K562 (cell line): Measurements from ENCODE around the gene NRG2. TPM values are rescaled to one million over a fixed set of nuclear protein-coding genes. Genes with fewer than 3 reads are reported as not detected.

ENCODE experiments used
- ATAC-seq: fragments of 200-7000 bp; cut with Tn5 transposase; 3 replicates; pipeline ENCODE4 v1.9.1; 2020; ENCODE audit warnings: moderate library complexity
- BruUV-seq: library from RNA; stranded (reverse); fragments of 400-500 nt; replicated peaks from 2 replicates; lab custom pipeline; 2021; lab: Mats Ljungman, UMichigan
- CTCF ChIA-PET: fragments of 300-600 bp; formaldehyde crosslinking; extraction: SDS; loops from one replicate; lab custom pipeline; 2021; ENCODE audit warnings: low intra/inter-chr PET ratio; lab: Yijun Ruan, JAX
- POLR2A ChIA-PET: fragments of 300-600, 350-650 bp; sonication (Branson Sonifier 250); formaldehyde crosslinking; extraction: SDS; loops from one replicate; lab custom pipeline; 2021; ENCODE audit warnings: antibody characterized with exemption, inconsistent platforms; lab: Yijun Ruan, JAX
- DNase-seq, 4 experiments: peaks; one replicate each; pipeline versions ENCODE4 v3.0.0 to v3.0.0-alpha.2; 2011 to 2018; ENCODE audit warnings: low spot score in 3 of 4, mixed read lengths in 3 of 4; ENCODE audit errors: extremely low read depth in 1 of 4
- FAIRE-seq: peaks from 2 replicates; lab custom pipeline; 2011; peaks lifted over from hg19 to GRCh38; lab: Jason Lieb, UNC
- H2AFZ ChIP-seq: 2 replicates; pipeline ENCODE4 v1.6.0; 2011; ENCODE audit warnings: low read depth, low read length, control low read depth, inconsistent platforms
- H3K27ac ChIP-seq: fragments of 200-600 bp; 3 replicates; pipeline ENCODE4 v1.8.0; 2011; ENCODE audit warnings: low read depth, mild to moderate bottlenecking, control low read depth, inconsistent platforms, low read length, moderate library complexity, mixed read lengths; ENCODE audit errors: extremely low read depth
- H3K27me3 ChIP-seq, 2 experiments: fragments of 300-600 bp in 1 of 2; 2 replicates in 1 of 2; 3 replicates in 1 of 2; pipeline versions ENCODE4 v1.6.0 to v1.8.0; 2011; ENCODE audit warnings: inconsistent platforms in 2 of 2, low read length in 2 of 2, mild to moderate bottlenecking in 1 of 2, mixed read lengths in 1 of 2, moderate library complexity in 1 of 2; ENCODE audit not compliant: control insufficient read depth in 2 of 2, insufficient read depth in 2 of 2
- H3K36me3 ChIP-seq: fragments of 300-600 bp; 3 replicates; pipeline ENCODE4 v1.8.0; 2011; ENCODE audit warnings: mild to moderate bottlenecking, low read length, inconsistent platforms; ENCODE audit not compliant: control insufficient read depth, insufficient read depth
- H3K4me1 ChIP-seq, 2 experiments: fragments of 200-600 bp in 1 of 2; replicated peaks in 1 of 2; 2 replicates in 1 of 2; 3 replicates in 1 of 2; pipeline versions ENCODE4 v1.5.1 to v1.8.0; 2011; ENCODE audit warnings: inconsistent platforms in 2 of 2, low read length in 2 of 2, mild to moderate bottlenecking in 1 of 2, mixed read lengths in 1 of 2, moderate library complexity in 1 of 2; ENCODE audit not compliant: control insufficient read depth in 2 of 2, insufficient read depth in 2 of 2
- H3K4me2 ChIP-seq: 2 replicates; pipeline ENCODE4 v1.6.1; 2011; ENCODE audit warnings: low read length, control low read depth, inconsistent platforms, mixed read lengths; ENCODE audit not compliant: insufficient read depth
- H3K4me3 ChIP-seq: fragments of 200-600 bp; sonication (generic), shearing (Covaris generic); 2 replicates; pipeline ENCODE4 v1.5.1; 2016; ENCODE audit warnings: control low read depth, inconsistent platforms
- H3K79me2 ChIP-seq: fragments of 200-600 bp; 3 replicates; pipeline ENCODE4 v1.8.0; 2011; ENCODE audit warnings: low read length, inconsistent platforms; ENCODE audit not compliant: control insufficient read depth, insufficient read depth
- H3K9ac ChIP-seq, 2 experiments: 2 replicates each; pipeline versions ENCODE4 v1.6.0 to v1.6.1; 2011; ENCODE audit warnings: low read depth in 2 of 2, low read length in 2 of 2, control low read depth in 1 of 2, inconsistent platforms in 1 of 2, mild to moderate bottlenecking in 1 of 2, mixed read lengths in 1 of 2; ENCODE audit not compliant: insufficient read depth in 1 of 2
- H3K9me1 ChIP-seq: one replicate; pipeline ENCODE4 v1.6.0; 2011; ENCODE audit warnings: inconsistent platforms, mild to moderate bottlenecking, low read length, moderate library complexity; ENCODE audit not compliant: control insufficient read depth, insufficient read depth
- H3K9me3 ChIP-seq: replicated peaks from 2 replicates; pipeline ENCODE4 v1.5.1; 2011; ENCODE audit warnings: low read depth, low read length, inconsistent platforms; ENCODE audit not compliant: control insufficient read depth, insufficient read depth
- H4K20me1 ChIP-seq: replicated peaks from 2 replicates; pipeline ENCODE4 v1.6.1; 2011; ENCODE audit warnings: low read length, inconsistent platforms, mixed read lengths; ENCODE audit not compliant: control insufficient read depth, insufficient read depth
- CBX2 ChIP-seq: fragments of 200-600 bp; sonication (generic); IDR thresholded peaks from one replicate; pipeline ENCODE4 v1.6.1; 2012; ENCODE audit warnings: mild to moderate bottlenecking, low read length, inconsistent platforms; ENCODE audit not compliant: insufficient read depth, poor library complexity, severe bottlenecking
- FOXK1 ChIP-seq: sonication (generic); formaldehyde crosslinking; IDR thresholded peaks from 2 replicates; pipeline ENCODE4 v1.8.0; 2022; ENCODE audit warnings: missing genetic modification reagents, mild to moderate bottlenecking, borderline replicate concordance
- HDAC8 ChIP-seq: fragments of 450-650 bp; IDR thresholded peaks from 2 replicates; pipeline ENCODE4 v1.6.1; 2016; ENCODE audit warnings: mild to moderate bottlenecking, missing genetic modification characterization, moderate library complexity, missing compliant biosample characterization
- MECOM ChIP-seq: fragments of 250-450 bp; sonication (Bioruptor Pico); IDR thresholded peaks from 2 replicates; pipeline ENCODE4 v1.8.0; 2022; ENCODE audit warnings: inconsistent platforms
- MEIS2 ChIP-seq: fragments of 450-650 bp; IDR thresholded peaks from 2 replicates; pipeline ENCODE4 v1.6.1; 2014; ENCODE audit warnings: mild to moderate bottlenecking; ENCODE audit not compliant: partially characterized antibody
- POLR2G ChIP-seq: fragments of 200-400 bp; formaldehyde crosslinking; IDR thresholded peaks from 2 replicates; pipeline ENCODE4 v1.6.1; 2017; ENCODE audit warnings: low read depth, mild to moderate bottlenecking, antibody characterized with exemption, low read length, moderate library complexity
- YY1 ChIP-seq, 3 experiments: IDR thresholded peaks; 2 replicates each; pipeline ENCODE4 v1.6.1; 2011; ENCODE audit warnings: low read length in 2 of 3, mild to moderate bottlenecking in 2 of 3, moderate library complexity in 2 of 3, borderline replicate concordance in 1 of 3, control low read depth in 1 of 3, low read depth in 1 of 3; ENCODE audit not compliant: insufficient read depth in 3 of 3, insufficient replicate concordance in 2 of 3, control insufficient read depth in 1 of 3, insufficient read length in 1 of 3; ENCODE audit errors: extremely low read depth in 1 of 3
- ZBTB8A ChIP-seq: fragments of 450-650 bp; IDR thresholded peaks from 2 replicates; pipeline ENCODE4 v1.6.1; 2018; ENCODE audit warnings: mild to moderate bottlenecking, moderate library complexity; ENCODE audit not compliant: partially characterized antibody
- ZNF24 ChIP-seq: fragments of 450-650 bp; IDR thresholded peaks from 2 replicates; pipeline ENCODE4 v1.6.1; 2016
- ZNF511 ChIP-seq: sonication (generic); formaldehyde crosslinking; IDR thresholded peaks from 2 replicates; pipeline ENCODE4 v1.8.0; 2022; ENCODE audit warnings: mild to moderate bottlenecking, missing genetic modification reagents
- ZNF57 ChIP-seq: fragments of 450-650 bp; formaldehyde crosslinking; IDR thresholded peaks from 2 replicates; pipeline ENCODE4 v1.4.0; 2020; ENCODE audit warnings: mild to moderate bottlenecking, moderate library complexity
- WGBS: fragments of 100-300 bp; shearing (Covaris generic); methylation state at CpG from one replicate; pipeline ENCODE4 v1.1.6; 2016; ENCODE audit warnings: low coverage, mixed read lengths; ENCODE audit not compliant: insufficient coverage; ENCODE audit errors: missing lambda C conversion rate; 5-methylcytosine and 5-hydroxymethylcytosine counted together
- in situ Hi-C: fragments of 300-500 bp; cut with MboI; formaldehyde crosslinking; loops from 4 replicates; pipeline ENCODE4 v1.15.0; 2018; ENCODE audit warnings: inconsistent platforms, mixed read lengths
- intact Hi-C: fragments of 100-400 bp; cut with micrococcal nuclease; formaldehyde crosslinking; loops from 2 replicates; pipeline ENCODE4 v1.14.2; 2022
- polyA plus RNA-seq, 8 experiments: library from polyadenylated mRNA; depleted of rRNA in 4 of 8; stranded (reverse) in 5 of 8; unstranded in 3 of 8; fragments of >200 nt; fragmentation: Nextera tagmentation in 2 of 8; fragmentation: Illumina TruSeq in 1 of 8; extraction: Ambion mirVana in 2 of 8; extraction: Trizol in 1 of 8; gene quantifications; 2 replicates each; pipeline versions ENCODE4 v1.2.1 to v1.2.3, GENCODE V29; 2011 to 2014; ENCODE audit warnings: inconsistent platforms in 1 of 8, missing spikeins in 1 of 8
- total RNA-seq, 7 experiments: library from RNA; depleted of rRNA in 6 of 7; stranded (reverse); fragments of >200 nt in 6 of 7; fragmentation: Illumina TruSeq in 2 of 7; extraction: Trizol in 2 of 7; gene quantifications; 2 replicates each; pipeline versions ENCODE4 v1.2.1 to v1.2.3, GENCODE V29; 2011 to 2021; ENCODE audit warnings: low replicate concordance in 1 of 7
- TF ChIP-seq, protein P1 (sequence below), 2 experiments: IDR thresholded peaks; 2 replicates each; pipeline ENCODE4 v1.6.1; 2011; ENCODE audit warnings: borderline replicate concordance in 1 of 2, control low read depth in 1 of 2, low read depth in 1 of 2, low read length in 1 of 2, mild to moderate bottlenecking in 1 of 2, mixed read lengths in 1 of 2, moderate library complexity in 1 of 2; ENCODE audit not compliant: insufficient read depth in 1 of 2, insufficient read length in 1 of 2, poor library complexity in 1 of 2, severe bottlenecking in 1 of 2; ENCODE audit errors: extremely low read depth in 1 of 2
- TF ChIP-seq, protein P2 (sequence below): fragments of 250-450 bp; sonication (Bioruptor Pico); IDR thresholded peaks from 2 replicates; pipeline ENCODE4 v1.5.1; 2021; ENCODE audit warnings: mild to moderate bottlenecking

Gene NRG2
- total and polyA plus RNA-seq, 9 of the 15 experiments (the other 6 are each of a cell fraction or from before 2014, with no cell fraction given), result not detected

- no peak overlapping the region for H3K27ac ChIP-seq
- H3K4me3 ChIP-seq, result no peak overlapping the region
- FAIRE-seq (no peak), ATAC-seq (no peak), DNase-seq (no peak)
- H3K27me3 ChIP-seq, result peaks cover 8 to 51% of the 10 kb centered on the region in 2 experiments; a peak in 4 of 5 replicates
- H4K20me1 ChIP-seq, result no peaks in the 10 kb centered on the region
- no peaks in the 10 kb centered on the region for H3K9me3 ChIP-seq
- H2AFZ ChIP-seq, result no peak overlapping the region
- no peak overlapping the region for H3K9ac ChIP-seq
- H3K9me1 ChIP-seq, result no peaks in the 10 kb centered on the region
- peaks cover 0 to 10% of the 10 kb centered on the region in 2 experiments; a peak in 1 of 5 replicates for H3K4me1 ChIP-seq
- BruUV-seq, result no TSS peak
- H3K36me3 ChIP-seq, result no peaks in the 10 kb centered on the region
- TF ChIP-seq ZNF511 (CRISPR knock-in tag) (no peak), HDAC8 (tag) (no peak), FOXK1 (CRISPR knock-in tag) (no peak), ZNF57 (CRISPR knock-in tag) (no peak), YY1 (IDR thresholded peaks at IDR 0.05; ENCODE audit: borderline replicate concordance in 1 of 3, control insufficient read depth in 1 of 3, extremely low read depth in 1 of 3, insufficient read depth in 3 of 3, insufficient read length in 1 of 3, insufficient replicate concordance in 2 of 3, low read depth in 1 of 3, low read length in 2 of 3) (no peak), MEIS2 (no peak), ZNF24 (no peak), CBX2 (no peak), ZBTB8A (no peak), POLR2G (no peak), MECOM (no peak)
- TF ChIP-seq, protein P1, sequence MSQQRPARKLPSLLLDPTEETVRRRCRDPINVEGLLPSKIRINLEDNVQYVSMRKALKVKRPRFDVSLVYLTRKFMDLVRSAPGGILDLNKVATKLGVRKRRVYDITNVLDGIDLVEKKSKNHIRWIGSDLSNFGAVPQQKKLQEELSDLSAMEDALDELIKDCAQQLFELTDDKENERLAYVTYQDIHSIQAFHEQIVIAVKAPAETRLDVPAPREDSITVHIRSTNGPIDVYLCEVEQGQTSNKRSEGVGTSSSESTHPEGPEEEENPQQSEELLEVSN (IDR thresholded peaks at IDR 0.05; ENCODE audit: borderline replicate concordance in 1 of 2, extremely low read depth in 1 of 2, insufficient read depth in 1 of 2, insufficient read length in 1 of 2, low read depth in 1 of 2, low read length in 1 of 2, poor library complexity in 1 of 2, severe bottlenecking in 1 of 2), result no peak
- TF ChIP-seq, protein P2, sequence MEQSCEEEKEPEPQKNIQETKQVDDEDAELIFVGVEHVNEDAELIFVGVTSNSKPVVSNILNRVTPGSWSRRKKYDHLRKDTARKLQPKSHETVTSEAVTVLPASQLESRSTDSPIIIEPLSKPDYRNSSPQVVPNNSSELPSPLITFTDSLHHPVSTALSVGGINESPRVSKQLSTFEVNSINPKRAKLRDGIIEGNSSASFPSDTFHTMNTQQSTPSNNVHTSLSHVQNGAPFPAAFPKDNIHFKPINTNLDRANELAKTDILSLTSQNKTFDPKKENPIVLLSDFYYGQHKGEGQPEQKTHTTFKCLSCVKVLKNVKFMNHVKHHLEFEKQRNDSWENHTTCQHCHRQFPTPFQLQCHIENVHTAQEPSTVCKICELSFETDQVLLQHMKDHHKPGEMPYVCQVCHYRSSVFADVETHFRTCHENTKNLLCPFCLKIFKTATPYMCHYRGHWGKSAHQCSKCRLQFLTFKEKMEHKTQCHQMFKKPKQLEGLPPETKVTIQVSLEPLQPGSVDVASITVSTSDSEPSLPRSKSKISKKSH (CRISPR knock-in tag), result no peak
- H3K79me2 ChIP-seq, result no peaks in the 10 kb centered on the region
- intact Hi-C loops (loop anchor here (10.0 kb wide), 1 partner anchor 330 kb away; no protein-coding TSS in a partner anchor), in situ Hi-C loops (no loop called here)
- ChIA-PET CTCF (no interaction called here), POLR2A (interaction anchor here (1.0 kb wide), 1 partner anchor 194 kb away, joined by 4 read pairs; no protein-coding TSS in a partner anchor)
- no peak overlapping the region for H3K4me2 ChIP-seq
- WGBS, result 3% methylated on average over 4 of the region's 4 CpGs
Observed at GRCh38 chr5:139964266-139964993, 78.7 kb downstream of the NRG2 start.
